22Rv1 (cell line): ENCODE data around the gene NPNT.

Experiments used
- ZFX ChIP-seq: fragments of 450-650 bp; IDR thresholded peaks from 2 replicates; pipeline ENCODE4 v1.6.1; 2017; ENCODE audit warnings: antibody characterized with exemption, borderline replicate concordance
- TF ChIP-seq, protein P1 (sequence below): fragments of 450-650 bp; IDR thresholded peaks from 2 replicates; pipeline ENCODE4 v1.5.1; 2017; ENCODE audit warnings: mild to moderate bottlenecking

DNA sequence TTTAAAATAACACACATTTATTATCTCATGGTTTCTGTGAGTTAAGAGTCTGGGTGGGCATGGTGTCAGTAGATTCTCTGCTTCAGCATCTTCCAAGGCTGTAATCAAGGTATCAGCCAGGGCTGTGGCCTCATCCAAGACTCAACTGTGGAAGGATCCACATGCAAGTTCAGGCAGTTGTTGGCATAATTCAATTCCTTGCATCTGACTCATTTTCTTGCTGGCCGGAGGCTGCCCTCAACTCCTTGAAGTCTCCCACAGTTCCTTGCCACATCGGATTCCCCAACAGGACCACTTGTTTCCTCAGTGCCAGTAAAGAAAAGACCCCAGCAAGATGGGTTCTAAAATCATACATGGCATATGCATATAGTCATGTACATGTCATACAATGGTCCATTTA, 93.4 kb downstream of the NPNT start:
- TF ChIP-seq, protein P1, sequence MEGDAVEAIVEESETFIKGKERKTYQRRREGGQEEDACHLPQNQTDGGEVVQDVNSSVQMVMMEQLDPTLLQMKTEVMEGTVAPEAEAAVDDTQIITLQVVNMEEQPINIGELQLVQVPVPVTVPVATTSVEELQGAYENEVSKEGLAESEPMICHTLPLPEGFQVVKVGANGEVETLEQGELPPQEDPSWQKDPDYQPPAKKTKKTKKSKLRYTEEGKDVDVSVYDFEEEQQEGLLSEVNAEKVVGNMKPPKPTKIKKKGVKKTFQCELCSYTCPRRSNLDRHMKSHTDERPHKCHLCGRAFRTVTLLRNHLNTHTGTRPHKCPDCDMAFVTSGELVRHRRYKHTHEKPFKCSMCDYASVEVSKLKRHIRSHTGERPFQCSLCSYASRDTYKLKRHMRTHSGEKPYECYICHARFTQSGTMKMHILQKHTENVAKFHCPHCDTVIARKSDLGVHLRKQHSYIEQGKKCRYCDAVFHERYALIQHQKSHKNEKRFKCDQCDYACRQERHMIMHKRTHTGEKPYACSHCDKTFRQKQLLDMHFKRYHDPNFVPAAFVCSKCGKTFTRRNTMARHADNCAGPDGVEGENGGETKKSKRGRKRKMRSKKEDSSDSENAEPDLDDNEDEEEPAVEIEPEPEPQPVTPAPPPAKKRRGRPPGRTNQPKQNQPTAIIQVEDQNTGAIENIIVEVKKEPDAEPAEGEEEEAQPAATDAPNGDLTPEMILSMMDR = no peak
- no peak for TF ChIP-seq ZFX
